ENCODE measurements around the gene OR8B8. TPM values are rescaled to one million over a fixed set of nuclear protein-coding genes. Genes with fewer than 3 reads are reported as not detected.

OR8B8 gene
- total and polyA plus RNA-seq, 11 donors, result not detected

GRCh38 chr11:124454552-124454951 is 9.1 kb upstream of the OR8B8 start:
- no peaks in the 10 kb centered on the region for H3K36me3 ChIP-seq
- H3K4me1 ChIP-seq, result no peaks in the 10 kb centered on the region
- no peak overlapping the region for H3K27ac ChIP-seq
- WGBS, 4 donors, result 35 to 68% (median 48%) methylated on average over 2 of the region's 2 CpGs
- peaks cover 0 to 23% (median 0%) of the 10 kb centered on the region in 12 donors for H3K9me3 ChIP-seq
- DNase-seq, result no peak
- no peak for ATAC-seq
- TF ChIP-seq CTCF (IDR thresholded peaks at IDR 0.05) (no peak), POLR2A (IDR thresholded peaks at IDR 0.05) (no peak)
- H3K27me3 ChIP-seq, result no peaks in the 10 kb centered on the region
- H3K4me3 ChIP-seq, result no peak overlapping the region
- intact Hi-C loops (cut with DNase I), result no loop called here

DNA sequence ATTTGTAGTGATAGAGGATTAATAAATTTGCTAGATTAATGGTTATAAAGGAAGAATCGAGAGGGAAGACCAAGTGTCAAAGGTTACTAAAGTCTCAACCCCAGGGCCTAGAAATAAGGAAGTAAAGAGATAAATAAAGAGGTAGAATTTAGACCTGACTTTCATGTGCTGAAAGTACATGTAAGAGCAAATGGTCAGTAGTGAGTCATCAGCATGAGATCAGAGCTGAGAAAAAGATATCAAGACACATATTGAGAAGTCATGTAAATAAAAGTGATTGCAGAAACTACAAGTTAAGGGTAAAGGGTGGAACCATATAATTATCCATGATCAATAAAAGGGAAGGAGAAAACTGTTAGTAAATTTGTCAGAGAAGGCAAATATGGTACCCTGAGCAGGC is 1.4 kb upstream of the OR8B8 start:
- Histone ChIP-seq H3K27me3 (no peaks in the 10 kb centered on the region), H3K36me3 (no peaks in the 10 kb centered on the region), H3K4me3 (no peak overlapping the region), H3K4me1 (no peaks in the 10 kb centered on the region), H3K27ac (no peak overlapping the region), H3K9me3 (peaks cover 0 to 21% (median 0%) of the 10 kb centered on the region in 12 donors)
- DNase-seq (no peak), ATAC-seq (no peak)
- intact Hi-C loops (cut with DNase I), result loop anchor here in 2 of 10 donors (10.0 kb wide), 1 partner anchor 138 kb away; no protein-coding TSS in a partner anchor
- 84 to 85% (median 85%) methylated on average over 1 of the region's 1 CpG for WGBS, 4 donors
- TF ChIP-seq POLR2A (IDR thresholded peaks at IDR 0.05) (no peak), CTCF (IDR thresholded peaks at IDR 0.05) (no peak)

- ATAC-seq (no peak), DNase-seq (no peak)
- Histone ChIP-seq H3K4me3 (no peak overlapping the region), H3K27ac (no peak overlapping the region), H3K36me3 (no peaks in the 10 kb centered on the region), H3K9me3 (no peaks in the 10 kb centered on the region), H3K27me3 (no peaks in the 10 kb centered on the region), H3K4me1 (no peaks in the 10 kb centered on the region)
- intact Hi-C loops (cut with DNase I), result loop anchor here in 2 of 10 donors (10.0 kb wide), 1 partner anchor 142 kb away; no protein-coding TSS in a partner anchor
- WGBS, 4 donors, result 80 to 85% (median 82%) methylated on average over 2 of the region's 2 CpGs
- TF ChIP-seq CTCF (IDR thresholded peaks at IDR 0.05) (no peak), POLR2A (IDR thresholded peaks at IDR 0.05) (no peak)
These were observed 2.6 kb downstream of the OR8B8 start for GRCh38 chr11:124442847-124443246.

- WGBS, 4 donors, result 32 to 43% (median 35%) methylated on average over 6 of the region's 6 CpGs
- TF ChIP-seq POLR2A (IDR thresholded peaks at IDR 0.05) (no peak), CTCF (IDR thresholded peaks at IDR 0.05) (peak in 7 of 12 donors; percentile 10 to 30 (median 26))
- Histone ChIP-seq H3K4me3 (no peak overlapping the region), H3K4me1 (no peaks in the 10 kb centered on the region), H3K27me3 (no peaks in the 10 kb centered on the region), H3K36me3 (no peaks in the 10 kb centered on the region), H3K9me3 (no peaks in the 10 kb centered on the region), H3K27ac (no peak overlapping the region)
- ATAC-seq (no peak), DNase-seq (no peak)
- intact Hi-C loops (cut with DNase I), result loop anchor here in 2 of 10 donors (10.0 kb wide), 1 partner anchor 142 kb away; no protein-coding TSS in a partner anchor
These were observed 3.1 kb downstream of the OR8B8 start for GRCh38 chr11:124442442-124442841.
